GM12878 (cell line): Measurements from ENCODE around the gene ZC3H12D. TPM values are rescaled to one million over a fixed set of nuclear protein-coding genes. Genes with fewer than 3 reads are reported as not detected.

ENCODE experiments used
- CEBPB ChIP-seq, 2 experiments: fragments of 150-350 bp in 1 of 2; IDR thresholded peaks; 2 replicates each; pipeline ENCODE4 v1.6.1; 2012 to 2014; ENCODE audit warnings: low read depth in 2 of 2, low read length in 2 of 2, borderline replicate concordance in 1 of 2, inconsistent platforms in 1 of 2
- CEBPZ ChIP-seq: fragments of 150-350 bp; IDR thresholded peaks from 2 replicates; pipeline ENCODE4 v1.6.1; 2016; ENCODE audit warnings: low read depth, low read length
- GABPA ChIP-seq: IDR thresholded peaks from 2 replicates; pipeline ENCODE4 v1.6.1; 2014; ENCODE audit warnings: antibody characterized with exemption, low read depth, mild to moderate bottlenecking, inconsistent platforms
- GATAD2B ChIP-seq: fragments of 450-650 bp; conservative IDR thresholded peaks from 2 replicates; pipeline ENCODE4 v1.6.1; 2017; ENCODE audit warnings: low read depth, mild to moderate bottlenecking, moderate library complexity
- HDAC6 ChIP-seq: fragments of 200-600 bp; sonication (generic); IDR thresholded peaks from one replicate; pipeline ENCODE4 v1.8.0; 2017; ENCODE audit warnings: antibody characterized with exemption; ENCODE audit not compliant: unreplicated experiment
- HSF1 ChIP-seq: fragments of 150-350 bp; IDR thresholded peaks from 2 replicates; pipeline ENCODE4 v1.6.1; 2014; ENCODE audit warnings: mild to moderate bottlenecking, low read depth, low read length
- IKZF2 ChIP-seq, 2 experiments: fragments of 450-650 bp; IDR thresholded peaks; 2 replicates each; pipeline ENCODE4 v1.6.1; 2017; ENCODE audit warnings: mild to moderate bottlenecking in 2 of 2, moderate library complexity in 2 of 2
- IRF5 ChIP-seq: fragments of 450-650 bp; IDR thresholded peaks from 2 replicates; pipeline ENCODE4 v1.6.1; 2017; ENCODE audit warnings: borderline replicate concordance
- LARP7 ChIP-seq: fragments of 450-650 bp; IDR thresholded peaks from 2 replicates; pipeline ENCODE4 v1.6.1; 2017; ENCODE audit warnings: mild to moderate bottlenecking
- MEF2A ChIP-seq: IDR thresholded peaks from 2 replicates; pipeline ENCODE4 v1.6.1; 2011; ENCODE audit warnings: low read depth, mild to moderate bottlenecking, low read length, moderate library complexity; ENCODE audit not compliant: insufficient read depth
- NBN ChIP-seq: fragments of 450-650 bp; IDR thresholded peaks from 2 replicates; pipeline ENCODE4 v1.6.1; 2016
- NFYB ChIP-seq: IDR thresholded peaks from 2 replicates; pipeline ENCODE4 v1.6.1; 2011; ENCODE audit warnings: low read depth, mild to moderate bottlenecking, low read length, improper control_type of control experiment, moderate library complexity; ENCODE audit not compliant: insufficient read depth
- PAX8 ChIP-seq: fragments of 450-650 bp; IDR thresholded peaks from 2 replicates; pipeline ENCODE4 v1.6.1; 2017; ENCODE audit warnings: mild to moderate bottlenecking, moderate library complexity
- POLR2A ChIP-seq: IDR thresholded peaks from 2 replicates; pipeline ENCODE4 v1.6.1; 2011; ENCODE audit warnings: low read depth, mild to moderate bottlenecking, low read length
- STAT1 ChIP-seq: fragments of 450-650 bp; conservative IDR thresholded peaks from 2 replicates; pipeline ENCODE4 v1.6.1; 2014; ENCODE audit warnings: antibody characterized with exemption, mild to moderate bottlenecking
- TARDBP ChIP-seq: IDR thresholded peaks from 2 replicates; pipeline ENCODE4 v1.6.1; 2016; ENCODE audit warnings: borderline replicate concordance
- YY1 ChIP-seq: IDR thresholded peaks from 2 replicates; pipeline ENCODE4 v1.6.1; 2011; ENCODE audit warnings: low read depth, mild to moderate bottlenecking, low read length
- ZNF592 ChIP-seq: fragments of 450-650 bp; IDR thresholded peaks from 2 replicates; pipeline ENCODE4 v1.6.1; 2017; ENCODE audit warnings: mild to moderate bottlenecking, moderate library complexity
- polyA plus RNA-seq, 11 experiments: library from polyadenylated mRNA; depleted of rRNA in 4 of 11; unstranded in 6 of 11; stranded (reverse) in 5 of 11; fragments of >200 nt; fragmentation: Nextera tagmentation in 4 of 11; fragmentation: Illumina TruSeq in 1 of 11; extraction: Ambion mirVana in 4 of 11; extraction: Trizol in 1 of 11; gene quantifications; 1 replicate in 1 of 11; 2 replicates in 10 of 11; pipeline versions ENCODE4 v1.2.1 to v1.2.3, GENCODE V29; 2011 to 2016; ENCODE audit warnings: inconsistent platforms in 2 of 11, missing spikeins in 2 of 11, low read depth in 1 of 11
- total RNA-seq, 4 experiments: library from RNA; depleted of rRNA in 3 of 4; stranded (reverse); fragments of >200 nt in 3 of 4; fragmentation: Illumina TruSeq in 1 of 4; extraction: Trizol in 1 of 4; gene quantifications; 2 replicates each; pipeline versions ENCODE4 v1.2.1 to v1.2.3, GENCODE V29; 2013 to 2021
- TF ChIP-seq, protein P1 (sequence below): IDR thresholded peaks from 2 replicates; pipeline ENCODE4 v1.6.1; 2011; ENCODE audit warnings: borderline replicate concordance, low read depth, mild to moderate bottlenecking, moderate library complexity, low read length; ENCODE audit not compliant: insufficient read depth, poor library complexity, severe bottlenecking
- TF ChIP-seq, protein P2 (sequence below): IDR thresholded peaks from 2 replicates; pipeline ENCODE4 v1.6.1; 2012; ENCODE audit warnings: low read depth, low read length, improper control_type of control experiment

ZC3H12D gene
- total and polyA plus RNA-seq, 10 of the 15 experiments (the other 5 are each of a cell fraction or from before 2014, with no cell fraction given), result 1.4 to 29.7 (median 8.8) TPM

DNA sequence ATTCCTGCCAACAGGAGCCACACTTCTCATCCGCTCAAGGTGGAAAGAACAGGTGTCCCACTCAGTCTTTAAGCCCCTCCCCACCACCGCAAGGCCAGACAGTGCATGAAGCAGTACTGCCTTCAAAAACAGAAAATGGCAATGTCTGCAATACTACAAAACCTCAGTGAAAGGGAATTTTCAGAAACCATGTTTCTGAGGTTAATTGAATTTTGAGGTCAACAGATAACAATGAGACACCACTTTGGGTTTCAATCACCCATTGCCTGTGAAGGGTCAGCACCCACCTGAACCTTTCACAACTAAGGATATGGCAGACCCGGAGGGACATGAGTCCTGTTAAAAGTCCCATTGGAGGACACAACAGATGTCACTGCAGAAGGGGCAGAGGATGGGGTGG lies 13.0 kb downstream of the ZC3H12D start (continued):
- TF ChIP-seq, protein P1, sequence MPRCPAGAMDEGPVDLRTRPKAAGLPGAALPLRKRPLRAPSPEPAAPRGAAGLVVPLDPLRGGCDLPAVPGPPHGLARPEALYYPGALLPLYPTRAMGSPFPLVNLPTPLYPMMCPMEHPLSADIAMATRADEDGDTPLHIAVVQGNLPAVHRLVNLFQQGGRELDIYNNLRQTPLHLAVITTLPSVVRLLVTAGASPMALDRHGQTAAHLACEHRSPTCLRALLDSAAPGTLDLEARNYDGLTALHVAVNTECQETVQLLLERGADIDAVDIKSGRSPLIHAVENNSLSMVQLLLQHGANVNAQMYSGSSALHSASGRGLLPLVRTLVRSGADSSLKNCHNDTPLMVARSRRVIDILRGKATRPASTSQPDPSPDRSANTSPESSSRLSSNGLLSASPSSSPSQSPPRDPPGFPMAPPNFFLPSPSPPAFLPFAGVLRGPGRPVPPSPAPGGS, result no peak
- TF ChIP-seq IKZF2 (IDR thresholded peaks at IDR 0.05) (peak; percentile 79 to 83), TARDBP (no peak), CEBPZ (no peak), IRF5 (no peak), HDAC6 (no peak), YY1 (peak; percentile 55), LARP7 (no peak), CEBPB (IDR thresholded peaks at IDR 0.05; ENCODE audit: borderline replicate concordance in 1 of 2, low read depth in 2 of 2, low read length in 2 of 2) (no peak), GABPA (no peak), HSF1 (no peak), GATAD2B (no peak; the same call in none of the 2 replicates), NBN (peak; percentile 55), STAT1 (no peak), ZNF592 (no peak), PAX8 (no peak), NFYB (no peak), MEF2A (0 out of 2 replicates have a peak, but pooled peaks have one; percentile 43), POLR2A (no peak)
- TF ChIP-seq, protein P2, sequence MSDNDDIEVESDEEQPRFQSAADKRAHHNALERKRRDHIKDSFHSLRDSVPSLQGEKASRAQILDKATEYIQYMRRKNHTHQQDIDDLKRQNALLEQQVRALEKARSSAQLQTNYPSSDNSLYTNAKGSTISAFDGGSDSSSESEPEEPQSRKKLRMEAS, result no peak
